Hematopoietic multipotent progenitor cell treated with erythropoietin and hydrocortisone succinate and interleukin-3 and kit ligand, for 15 days (in vitro differentiated cells): ENCODE data around the gene FIP1L1.
"Not testable (repeated sequence)": the region's sequence is repeated elsewhere in the genome, so short reads cannot be mapped to it uniquely, and the experiment has no call there.

Source experiments
- DNase-seq: peaks from one replicate; pipeline ENCODE4 v3.0.0-alpha.2; 2015; ENCODE audit warnings: low spot score

The FIP1L1 gene

GRCh38 chr4:53376900-53377299 lies 541 bp upstream of the FIP1L1 start:
- DNase-seq: no peak

GRCh38 chr4:53378171-53378482 lies 686 bp downstream of the FIP1L1 start:
- no peak for DNase-seq

GRCh38 chr4:53380221-53380620 lies 2.8 kb downstream of the FIP1L1 start:
- DNase-seq: no peak

GRCh38 chr4:53409479-53409878 lies 32.0 kb downstream of the FIP1L1 start:
- DNase-seq: not testable (repeated sequence)

GRCh38 chr4:53419208-53419607 lies 41.8 kb downstream of the FIP1L1 start:
- DNase-seq: no peak

GRCh38 chr4:53421791-53422190 lies 44.4 kb downstream of the FIP1L1 start:
- no peak for DNase-seq

GRCh38 chr4:53422367-53422766 lies 44.9 kb downstream of the FIP1L1 start:
- DNase-seq: no peak

GRCh38 chr4:53424280-53424679 lies 46.8 kb downstream of the FIP1L1 start:
- DNase-seq: no peak

- no peak for DNase-seq
Observed at GRCh38 chr4:53427366-53427765, 49.9 kb downstream of the FIP1L1 start.

GRCh38 chr4:53431052-53431451 lies 53.6 kb downstream of the FIP1L1 start:
- no peak for DNase-seq

GRCh38 chr4:53432528-53433424 lies 55.3 kb downstream of the FIP1L1 start:
- DNase-seq: no peak

GRCh38 chr4:53436251-53436650 lies 58.8 kb downstream of the FIP1L1 start:
- no peak for DNase-seq

GRCh38 chr4:53441564-53441963 lies 64.1 kb downstream of the FIP1L1 start:
- DNase-seq: no peak

GRCh38 chr4:53444954-53445353 lies 67.5 kb downstream of the FIP1L1 start:
- DNase-seq: no peak

GRCh38 chr4:53450773-53451172 lies 73.3 kb downstream of the FIP1L1 start:
- no peak for DNase-seq

- no peak for DNase-seq
Observed at GRCh38 chr4:53453385-53453784, 75.9 kb downstream of the FIP1L1 start.

- no peak for DNase-seq
Observed at GRCh38 chr4:53455766-53456165, 78.3 kb downstream of the FIP1L1 start.

GRCh38 chr4:53456178-53456577 lies 78.7 kb downstream of the FIP1L1 start:
- no peak for DNase-seq

GRCh38 chr4:53459548-53459947 lies 82.1 kb downstream of the FIP1L1 start:
- no peak for DNase-seq

GRCh38 chr4:53461244-53461643 lies 83.8 kb downstream of the FIP1L1 start:
- DNase-seq: no peak

- DNase-seq: no peak
Observed at GRCh38 chr4:53463340-53463739, 85.9 kb downstream of the FIP1L1 start.

GRCh38 chr4:53465281-53465680 lies 87.8 kb downstream of the FIP1L1 start:
- DNase-seq: no peak

GRCh38 chr4:53465891-53466290 lies 88.5 kb downstream of the FIP1L1 start:
- DNase-seq: no peak

GRCh38 chr4:53466576-53466975 lies 89.1 kb downstream of the FIP1L1 start:
- DNase-seq: not testable (repeated sequence)
